GM18526 (cell line): ENCODE data around the gene ZNF557.

Source experiments
- POLR2A ChIP-seq: IDR thresholded peaks from 3 replicates; pipeline ENCODE4 v1.6.1; 2011; ENCODE audit not compliant: insufficient read length; ENCODE audit errors: extremely low read depth

ZNF557 gene

GRCh38 chr19:7122701-7123100 is 53.2 kb downstream of the ZNF557 start:
- no peak for TF ChIP-seq POLR2A

- no peak for TF ChIP-seq POLR2A
These were observed 55.3 kb downstream of the ZNF557 start for GRCh38 chr19:7124782-7125181.

DNA sequence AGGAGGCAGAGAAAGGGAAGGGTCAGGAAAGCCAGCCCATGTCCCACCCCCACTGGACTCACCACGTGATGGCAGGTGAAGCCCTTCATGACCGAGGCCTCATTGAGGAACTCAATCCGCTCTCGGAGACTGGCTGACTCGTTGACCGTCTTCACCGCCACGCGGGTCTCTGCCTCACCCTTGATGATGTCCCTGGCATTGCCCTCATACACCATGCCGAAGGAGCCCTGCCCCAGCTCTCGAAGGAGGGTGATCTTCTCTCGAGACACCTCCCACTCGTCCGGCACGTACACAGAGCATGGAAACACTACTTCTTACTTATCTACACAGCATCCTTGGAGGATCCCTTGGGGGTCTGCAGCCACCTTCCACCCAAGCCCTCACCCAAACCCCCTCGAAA is 55.7 kb downstream of the ZNF557 start:
- TF ChIP-seq POLR2A: no peak

DNA sequence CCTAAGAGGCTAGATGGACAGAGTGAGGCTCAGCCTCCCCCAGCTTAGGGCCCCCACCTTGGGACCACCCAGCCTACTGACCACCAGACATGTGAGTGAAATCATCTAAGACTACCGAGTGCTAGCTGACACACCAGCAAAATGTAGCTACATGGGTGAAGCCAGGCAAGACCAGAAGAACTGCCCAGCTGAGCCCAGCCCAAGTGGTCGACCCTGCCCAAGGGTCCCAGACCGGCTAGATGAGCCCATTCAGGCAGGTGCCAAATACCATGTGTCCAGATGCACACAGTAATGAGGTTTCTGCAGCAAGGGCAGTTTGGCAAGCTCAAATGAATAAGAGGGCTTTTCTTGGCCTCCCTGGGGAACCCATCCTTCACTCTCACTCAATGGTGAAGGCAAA is 56.6 kb downstream of the ZNF557 start:
- TF ChIP-seq POLR2A: no peak

DNA sequence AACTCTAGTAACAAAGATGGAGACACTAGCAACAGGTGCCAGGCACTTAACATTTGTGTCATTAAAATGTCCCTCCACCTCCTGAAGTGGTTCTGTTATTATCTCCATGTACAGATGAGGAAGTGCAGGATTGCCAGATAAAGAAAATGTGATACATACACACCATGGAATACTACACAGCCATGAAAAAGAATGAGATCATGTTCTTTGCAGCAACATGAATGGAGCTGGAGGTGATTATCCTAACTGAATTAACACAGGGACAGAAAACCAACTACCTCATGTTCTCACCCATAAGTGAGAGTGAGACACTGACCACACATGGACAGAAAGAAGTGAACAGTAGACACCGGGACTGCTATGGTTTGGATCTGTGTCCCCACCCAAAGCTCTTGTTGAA is 60.5 kb downstream of the ZNF557 start:
- TF ChIP-seq POLR2A: no peak

DNA sequence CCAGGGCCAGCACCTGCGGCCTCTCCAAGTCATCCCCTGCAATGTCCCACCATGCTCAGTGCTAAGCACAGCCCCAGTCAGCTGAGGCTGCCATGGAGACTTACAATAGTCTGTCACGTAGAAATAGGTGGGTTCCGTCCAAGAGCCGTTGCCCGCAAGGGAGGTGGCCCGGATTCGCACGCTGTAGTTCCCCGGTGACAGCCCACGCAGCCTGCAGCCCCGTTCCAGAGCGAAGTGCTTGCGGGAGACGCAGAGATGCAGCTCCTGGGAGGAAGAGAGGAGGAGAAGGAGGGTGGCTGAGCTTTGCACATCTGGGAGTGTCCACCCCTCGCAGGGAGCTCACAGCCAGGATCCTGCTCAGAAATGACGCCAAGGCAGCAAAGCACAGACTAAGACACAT is 62.6 kb downstream of the ZNF557 start:
- TF ChIP-seq POLR2A: no peak

DNA sequence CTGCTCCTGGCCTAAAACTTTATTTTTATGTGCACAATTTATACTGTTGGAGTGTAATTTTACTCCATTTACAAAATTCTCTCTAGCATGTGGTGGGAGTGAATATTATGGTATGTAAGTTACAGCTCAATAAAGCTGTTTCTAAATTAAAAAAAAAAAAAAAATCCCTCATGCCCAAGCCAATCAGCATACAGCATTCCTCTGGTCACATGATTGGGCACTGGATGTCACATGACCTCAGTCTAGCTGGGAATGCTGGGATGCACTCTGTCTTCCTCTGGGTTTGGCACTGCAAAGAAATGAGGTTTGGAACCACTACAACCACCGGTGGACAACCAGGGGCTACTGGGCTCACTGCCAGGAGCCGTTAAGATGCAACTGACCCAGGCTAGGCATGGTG is 67.6 kb downstream of the ZNF557 start:
- no peak for TF ChIP-seq POLR2A
